T-helper 22 cell (primary cell): ENCODE data around the gene PROK2.

Experiments used
- DNase-seq: peaks from one replicate; pipeline ENCODE4 v3.0.0-alpha.2; 2020; ENCODE audit warnings: low read depth

The PROK2 gene, protein sequence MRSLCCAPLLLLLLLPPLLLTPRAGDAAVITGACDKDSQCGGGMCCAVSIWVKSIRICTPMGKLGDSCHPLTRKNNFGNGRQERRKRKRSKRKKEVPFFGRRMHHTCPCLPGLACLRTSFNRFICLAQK

DNA sequence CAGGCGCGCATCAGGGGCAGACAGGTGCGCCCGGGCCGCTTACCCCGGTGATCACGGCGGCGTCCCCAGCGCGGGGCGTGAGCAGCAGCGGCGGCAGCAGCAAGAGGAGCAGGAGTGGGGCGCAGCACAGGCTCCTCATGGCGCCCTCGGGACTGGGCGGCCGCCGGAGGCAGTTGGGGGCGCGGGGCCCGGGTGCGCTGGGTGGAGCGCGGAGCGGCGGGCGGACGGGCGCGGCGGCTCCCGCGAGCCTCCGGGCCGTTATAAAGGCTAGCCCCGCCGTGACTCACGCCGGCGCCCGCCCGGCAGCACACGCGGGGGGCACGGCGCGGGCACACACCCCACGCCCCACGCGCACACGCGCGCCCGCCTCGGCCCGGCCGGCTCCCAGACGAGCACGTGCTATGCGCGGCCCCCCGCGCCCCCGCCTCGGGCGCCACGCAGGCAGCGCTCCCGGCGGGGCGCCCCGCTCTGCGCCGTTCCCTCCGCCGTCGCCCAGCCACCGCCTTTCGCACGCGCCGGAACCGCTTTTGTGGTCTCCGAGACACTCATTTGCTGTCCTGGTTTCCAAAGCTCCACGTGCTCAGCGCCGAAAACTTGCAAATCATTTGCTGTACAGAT is at the start of gene PROK2:
PROK2 (minus strand) TSS at position 235 of the 618 bp plus-strand sequence; CDS start at position 139, 96 bp downstream.
- peak; percentile 1 for DNase-seq

DNA sequence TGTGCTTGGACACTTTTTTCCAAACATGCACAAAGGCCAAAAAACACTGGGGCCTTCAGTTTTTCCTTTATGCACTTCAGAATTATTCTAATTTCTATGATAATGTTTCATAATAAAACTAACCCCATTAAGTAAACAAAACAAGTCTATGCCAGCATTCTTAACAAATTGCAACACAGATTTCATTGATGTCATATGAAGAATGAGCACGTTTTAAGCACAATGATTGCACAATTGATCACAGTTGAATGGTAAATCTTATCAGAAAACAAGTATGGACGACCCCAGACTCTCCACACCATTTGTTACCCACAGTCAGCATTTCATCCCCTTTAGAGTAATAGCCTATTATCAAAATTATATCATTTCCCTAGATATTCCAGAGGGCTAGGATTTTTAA is 46.7 kb upstream of the PROK2 start:
- no peak for DNase-seq

DNA sequence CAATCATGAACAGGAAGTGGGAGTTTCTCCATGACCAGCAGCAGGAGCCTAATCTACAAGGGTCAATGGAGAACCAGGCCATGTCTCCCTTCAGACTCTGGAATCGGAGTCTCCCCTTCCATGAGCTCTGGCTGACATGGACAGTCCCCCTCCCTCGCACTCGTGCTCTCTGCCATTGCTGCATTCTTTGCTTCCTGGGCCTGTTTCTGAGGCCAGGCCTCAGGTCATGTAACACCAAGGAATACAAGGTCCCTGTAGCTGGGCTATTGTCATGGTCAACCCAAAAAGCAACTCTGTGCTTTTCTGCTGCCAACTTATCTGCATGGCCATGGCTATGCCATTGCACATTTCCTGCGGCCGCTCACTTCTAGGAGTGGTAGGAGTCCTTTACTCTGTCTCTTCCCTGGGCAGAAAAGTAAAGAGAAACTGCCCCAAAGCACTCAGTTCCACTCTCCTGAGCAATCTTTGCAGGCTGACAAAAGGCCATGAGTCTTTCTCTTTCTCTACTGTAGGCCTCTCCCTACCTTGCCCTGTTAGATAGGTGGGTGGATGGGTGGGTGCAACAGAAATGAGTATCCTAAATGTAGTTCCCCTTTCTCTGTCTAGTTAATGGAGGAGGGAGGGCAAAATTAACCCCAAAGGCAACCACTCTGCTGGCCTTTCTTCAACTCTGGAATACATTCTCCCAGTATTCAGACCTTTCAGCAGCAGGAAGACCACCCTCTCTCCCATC is 40.8 kb upstream of the PROK2 start:
- DNase-seq: no peak

GRCh38 chr3:71821116-71821515 is 36.2 kb upstream of the PROK2 start:
- no peak for DNase-seq

- DNase-seq: no peak
Observed at GRCh38 chr3:71817262-71817661, 32.3 kb upstream of the PROK2 start.

DNA sequence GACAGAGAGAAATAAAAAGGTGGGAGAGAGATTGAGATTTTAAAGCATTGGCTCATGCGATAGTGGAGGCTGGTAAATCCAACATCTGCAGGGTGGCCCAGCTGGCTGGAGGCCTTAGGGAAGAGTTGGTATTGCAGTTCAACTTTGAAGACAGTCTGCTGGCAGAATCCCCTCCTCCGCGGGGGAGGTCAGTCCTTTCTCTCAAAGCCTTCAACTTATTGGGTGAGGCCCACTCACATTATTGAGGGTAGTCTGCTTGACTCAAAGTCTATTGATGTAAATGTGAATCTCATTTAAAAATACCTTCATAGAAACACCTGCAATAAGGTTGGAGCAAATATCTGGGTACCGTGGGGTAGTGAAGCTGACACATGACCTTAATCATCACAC is 31.8 kb upstream of the PROK2 start:
- no peak for DNase-seq

- no peak for DNase-seq
Observed at GRCh38 chr3:71815340-71816067, 30.6 kb upstream of the PROK2 start.

GRCh38 chr3:71813704-71814103 is 28.8 kb upstream of the PROK2 start:
- no peak for DNase-seq

DNA sequence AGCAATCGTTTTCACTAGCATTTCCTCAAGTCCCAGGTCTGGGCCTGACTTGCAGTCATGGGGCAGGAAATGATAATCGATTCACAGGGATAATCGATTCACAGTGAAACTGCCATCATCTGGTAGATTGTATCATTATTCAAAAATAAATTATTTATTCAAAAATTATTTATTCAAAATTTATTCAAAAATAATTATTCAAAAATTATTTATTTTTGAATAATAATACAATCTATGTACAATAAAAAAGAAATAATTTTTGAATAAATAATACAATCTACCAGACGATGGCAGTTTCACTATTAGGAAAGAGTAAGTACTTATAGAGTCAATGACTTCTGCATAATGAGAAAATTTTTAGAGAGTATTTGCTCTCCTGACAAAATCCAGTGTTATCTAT is 28.1 kb upstream of the PROK2 start:
- no peak for DNase-seq

DNA sequence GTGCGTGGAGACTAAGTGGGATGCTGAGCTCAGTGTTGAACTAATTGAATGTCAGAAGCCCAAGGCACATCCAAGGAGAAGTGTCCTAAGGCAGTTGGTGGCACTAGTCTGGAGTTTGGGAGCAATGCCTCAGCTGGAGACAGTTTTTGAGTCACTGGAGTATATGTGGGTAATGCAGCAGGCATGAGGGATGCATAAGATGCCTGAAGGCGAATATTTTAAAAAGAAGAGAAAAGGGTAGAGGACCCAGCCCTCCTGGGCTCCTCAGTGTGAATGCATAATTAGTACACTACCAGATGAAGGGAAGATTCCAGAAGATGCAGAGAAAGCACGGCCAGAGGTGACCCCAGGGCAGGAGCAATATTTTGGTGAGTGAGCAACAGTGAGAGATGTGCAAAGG is 25.1 kb upstream of the PROK2 start:
- DNase-seq: no peak

DNA sequence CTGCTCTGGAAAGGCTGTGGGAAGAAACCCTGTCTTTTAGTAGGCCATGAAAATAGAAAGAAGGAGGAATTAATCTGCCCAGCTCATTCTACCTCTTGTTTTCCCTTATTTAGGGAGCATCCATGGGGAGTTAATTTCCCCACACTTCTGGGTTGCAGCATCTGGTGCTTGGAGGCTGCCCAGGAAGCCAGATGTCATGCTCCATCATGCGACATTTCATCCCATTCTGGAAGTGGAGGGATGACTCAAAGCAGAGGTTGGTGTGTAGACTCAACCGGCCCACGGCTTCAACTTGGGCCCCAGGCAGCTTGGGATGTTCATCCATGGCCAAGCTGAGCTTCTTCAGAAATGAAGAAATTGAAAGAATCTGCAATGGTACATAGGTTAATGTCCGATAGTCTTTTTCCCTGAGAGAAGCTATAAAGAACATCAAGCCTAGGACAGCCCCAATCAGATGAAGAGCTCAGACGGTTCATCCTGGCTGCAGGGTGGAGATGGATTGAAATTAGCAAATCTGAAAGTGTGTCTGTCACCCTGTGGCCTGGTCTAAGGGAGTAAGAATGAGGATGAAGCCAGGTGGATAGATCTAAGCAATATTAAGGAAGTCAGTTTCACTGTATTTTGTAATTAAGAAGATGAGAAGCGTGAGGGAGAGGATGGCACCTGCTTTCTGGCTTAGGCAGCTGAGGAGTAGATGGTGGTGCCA is 24.5 kb upstream of the PROK2 start:
- no peak for DNase-seq

DNA sequence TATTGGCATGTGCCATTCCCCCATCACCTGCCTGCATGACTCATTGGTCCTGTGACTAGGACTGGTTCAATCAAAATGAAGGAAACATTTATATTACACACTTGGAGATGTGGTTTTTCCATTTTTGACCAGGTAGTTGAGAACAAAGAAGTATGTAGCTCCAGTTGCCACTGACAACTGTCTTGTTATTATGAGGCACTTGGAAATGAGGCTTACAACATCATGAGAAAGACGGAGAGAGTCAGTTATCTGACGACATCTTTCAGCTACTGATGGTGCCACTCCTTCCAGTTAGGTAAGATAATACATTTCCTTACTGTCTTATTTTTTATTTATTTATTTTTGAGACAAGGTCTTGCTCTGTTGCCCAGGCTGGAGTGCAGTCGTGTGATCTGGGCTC is 21.8 kb upstream of the PROK2 start:
- DNase-seq: no peak

DNA sequence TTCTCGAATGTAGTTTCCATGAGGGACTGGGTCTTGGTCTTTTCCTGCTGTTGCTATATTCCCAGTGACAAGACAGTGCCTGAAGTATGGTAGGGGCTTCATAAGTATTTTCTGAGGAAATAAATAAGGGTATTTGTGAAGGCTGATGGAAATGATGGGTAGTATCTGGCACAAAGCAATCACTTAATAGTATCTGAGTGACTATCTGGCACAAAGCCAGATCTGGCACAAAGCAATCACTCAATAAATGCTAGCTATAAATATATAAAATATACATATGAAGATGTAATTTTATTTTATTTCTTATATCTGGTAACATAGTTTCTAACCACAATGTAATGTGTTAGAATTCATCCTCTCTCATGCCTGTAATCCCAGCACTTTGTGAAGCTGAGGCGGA is 20.7 kb upstream of the PROK2 start:
- DNase-seq: no peak

- DNase-seq: no peak
Observed at GRCh38 chr3:71805199-71805598, 20.3 kb upstream of the PROK2 start.

- DNase-seq: no peak
Observed at GRCh38 chr3:71803248-71803647, 18.3 kb upstream of the PROK2 start.

GRCh38 chr3:71801986-71802385 is 17.0 kb upstream of the PROK2 start:
- no peak for DNase-seq

GRCh38 chr3:71800023-71800422 is 15.1 kb upstream of the PROK2 start:
- no peak for DNase-seq

DNA sequence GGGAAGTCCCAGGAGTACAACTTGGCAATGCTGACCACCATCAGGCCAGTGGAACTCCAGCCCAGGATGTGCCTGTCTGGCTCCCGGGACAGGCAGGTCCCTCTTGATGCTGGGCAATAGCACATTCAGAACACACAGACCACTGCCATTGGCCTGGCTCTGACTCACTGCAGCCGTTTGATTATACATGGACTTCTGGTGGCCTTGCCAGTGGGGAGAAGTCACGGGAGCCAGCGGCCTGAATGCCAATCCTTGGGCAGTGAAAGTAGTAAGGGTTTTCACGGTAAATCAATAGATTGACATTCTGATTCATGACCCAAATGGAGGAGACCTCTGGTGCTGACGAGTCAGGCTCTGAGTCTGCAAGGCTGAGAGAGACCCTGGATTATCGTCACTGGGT is 12.5 kb upstream of the PROK2 start:
- no peak for DNase-seq

DNA sequence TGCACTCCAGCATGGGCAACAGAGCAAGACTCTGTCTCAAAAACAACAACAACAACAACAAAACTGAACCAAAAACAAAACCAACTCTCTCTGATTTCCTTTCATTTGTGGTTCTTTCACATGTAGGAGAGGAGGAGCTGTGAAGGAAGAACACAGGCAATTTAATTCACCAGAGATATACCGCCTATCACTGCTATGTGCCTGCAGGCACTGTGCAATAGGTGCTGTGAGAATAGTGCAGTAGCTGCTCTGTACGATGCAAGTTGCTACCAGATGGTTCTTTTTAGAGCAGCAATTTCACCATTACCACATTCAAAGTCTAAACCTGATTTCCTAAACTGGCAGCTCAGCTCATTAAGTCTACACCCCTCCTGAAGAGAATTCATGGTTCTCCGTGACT is 11.3 kb upstream of the PROK2 start:
- DNase-seq: no peak

DNA sequence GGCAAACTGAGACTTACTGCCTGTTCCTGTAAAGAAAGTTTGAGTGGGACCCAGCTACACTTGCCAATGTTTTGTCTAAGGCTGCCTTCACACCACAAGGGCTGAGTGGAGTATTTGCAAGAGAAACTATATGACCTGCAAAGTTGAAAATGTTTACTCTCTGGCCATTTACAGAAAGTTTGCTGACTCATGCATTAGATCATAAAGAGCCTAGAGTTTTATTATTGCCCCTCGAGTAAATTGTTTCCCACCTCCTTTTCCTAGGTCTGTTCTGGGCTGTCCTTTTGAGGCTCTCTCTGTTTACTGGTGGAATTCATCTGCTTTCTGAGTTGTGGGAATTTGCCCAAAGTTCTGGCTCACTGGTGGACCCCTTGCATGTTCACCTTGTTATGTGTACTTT is 6.7 kb upstream of the PROK2 start:
- no peak for DNase-seq

DNA sequence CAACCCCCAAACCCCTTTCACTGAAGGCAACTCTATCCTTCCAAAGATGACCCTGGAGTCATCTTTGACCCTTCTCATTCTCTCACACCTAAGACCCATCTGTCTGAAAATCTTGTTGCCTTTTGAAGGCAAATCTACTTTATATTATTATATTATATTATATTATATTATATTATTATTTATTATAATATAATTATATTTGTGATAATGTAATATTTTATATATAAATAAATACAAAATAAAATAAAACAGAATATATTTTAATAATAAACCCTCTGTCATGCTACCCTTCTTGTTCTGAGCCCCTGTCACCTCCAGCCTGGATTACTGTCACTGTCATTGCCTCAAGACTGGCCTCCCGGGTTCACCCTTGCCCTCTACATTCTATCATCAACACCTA is 5.0 kb upstream of the PROK2 start:
- no peak for DNase-seq

DNA sequence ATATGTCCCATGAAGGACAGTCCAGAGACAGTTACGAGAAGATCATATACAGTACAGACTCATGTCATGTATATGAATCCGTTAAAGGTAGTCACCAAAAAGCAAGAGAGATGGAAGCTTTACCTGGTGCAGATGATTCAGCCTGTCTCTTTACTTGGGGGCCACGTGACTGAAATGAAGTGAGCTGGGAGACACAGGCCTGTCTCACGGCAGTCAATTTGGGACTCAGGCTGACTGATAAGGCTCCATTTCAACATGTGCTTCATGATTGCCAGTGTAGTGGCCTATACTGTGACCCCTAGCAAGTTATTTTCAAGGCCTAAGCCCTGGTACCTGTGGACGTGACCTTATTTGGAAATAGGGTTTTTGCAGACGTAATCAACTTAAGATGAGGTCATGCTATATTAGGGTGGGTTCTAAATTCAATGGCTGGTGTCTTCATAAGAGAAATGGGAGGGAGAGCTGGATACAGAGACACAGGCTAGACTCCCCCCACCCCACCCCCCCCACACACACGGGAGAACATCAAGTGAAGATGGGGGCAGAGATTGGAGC is 3.0 kb upstream of the PROK2 start:
- no peak for DNase-seq
